Type B pancreatic cell (in vitro differentiated cells): ENCODE data around the gene SLC22A1. TPM values are rescaled to one million over a fixed set of nuclear protein-coding genes. Genes with fewer than 3 reads are reported as not detected.
"Not testable (repeated sequence)": the region's sequence is repeated elsewhere in the genome, so short reads cannot be mapped to it uniquely, and the experiment has no call there.

Experiments used
- DNase-seq: peaks from one replicate; pipeline ENCODE4 v3.0.0; 2021; ENCODE audit warnings: mixed read lengths; ENCODE audit not compliant: unreplicated experiment; ENCODE audit errors: extremely low spot score
- H3K27ac Mint-ChIP-seq: 2 replicates; pipeline ENCODE4 v1.8.0; 2021; ENCODE audit warnings: mild to moderate bottlenecking, mixed read lengths
- H3K27me3 Mint-ChIP-seq: 2 replicates; pipeline ENCODE4 v1.8.0; 2021; ENCODE audit warnings: mixed read lengths
- H3K36me3 Mint-ChIP-seq: 2 replicates; pipeline ENCODE4 v1.8.0; 2021; ENCODE audit warnings: mixed read lengths
- H3K4me1 Mint-ChIP-seq: one replicate; pipeline ENCODE4 v1.8.0; 2021; ENCODE audit warnings: mixed read lengths; ENCODE audit not compliant: unreplicated experiment
- H3K4me3 Mint-ChIP-seq: 2 replicates; pipeline ENCODE4 v1.8.0; 2021; ENCODE audit warnings: mild to moderate bottlenecking, mixed read lengths
- H3K9me3 Mint-ChIP-seq: 2 replicates; pipeline ENCODE4 v1.8.0; 2021; ENCODE audit warnings: mixed read lengths
- CTCF ChIP-seq: fragments of 200-600 bp; sonication (generic); conservative IDR thresholded peaks from 2 replicates; pipeline ENCODE4 v1.5.0; 2021; ENCODE audit warnings: antibody characterized with exemption, mild to moderate bottlenecking
- total RNA-seq: library from RNA; stranded (reverse); gene quantifications from 2 replicates; pipeline ENCODE4 v1.2.1, GENCODE V29; 2021; ENCODE audit warnings: low replicate concordance

The SLC22A1 gene
- total RNA-seq, 1 donor from 2014 or later = 3.0 TPM

- DNase-seq = no peak
- no peak overlapping the region for H3K27ac Mint-ChIP-seq
- H3K36me3 Mint-ChIP-seq = peaks cover 11% of the 10 kb centered on the region
- H3K9me3 Mint-ChIP-seq = no peaks in the 10 kb centered on the region
- H3K27me3 Mint-ChIP-seq = no peaks in the 10 kb centered on the region
- no peak for TF ChIP-seq CTCF
- peaks cover 13% of the 10 kb centered on the region for H3K4me1 Mint-ChIP-seq
- H3K4me3 Mint-ChIP-seq = no peak overlapping the region
These were observed 12.1 kb downstream of the SLC22A1 start for GRCh38 chr6:160133441-160134336.

- H3K27ac Mint-ChIP-seq, H3K36me3 Mint-ChIP-seq, H3K4me3 Mint-ChIP-seq, DNase-seq, H3K9me3 Mint-ChIP-seq, H3K27me3 Mint-ChIP-seq: not testable (repeated sequence)
- peaks cover 14% of the 10 kb centered on the region for H3K4me1 Mint-ChIP-seq
These were observed 12.7 kb downstream of the SLC22A1 start for GRCh38 chr6:160134337-160134751.

GRCh38 chr6:160134779-160135547 is 13.3 kb downstream of the SLC22A1 start:
- Mint-ChIP-seq H3K27ac (no peak overlapping the region), H3K27me3 (no peaks in the 10 kb centered on the region), H3K4me1 (peaks cover 14% of the 10 kb centered on the region), H3K9me3 (no peaks in the 10 kb centered on the region), H3K36me3 (peaks cover 6% of the 10 kb centered on the region), H3K4me3 (no peak overlapping the region)
- DNase-seq = no peak
- TF ChIP-seq CTCF = no peak

- H3K9me3 Mint-ChIP-seq = no peaks in the 10 kb centered on the region
- no peak overlapping the region for H3K4me3 Mint-ChIP-seq
- peaks cover 17% of the 10 kb centered on the region for H3K4me1 Mint-ChIP-seq
- DNase-seq = no peak
- H3K36me3 Mint-ChIP-seq = peaks cover 3% of the 10 kb centered on the region
- H3K27ac Mint-ChIP-seq = no peak overlapping the region
- no peak for TF ChIP-seq CTCF
- H3K27me3 Mint-ChIP-seq = no peaks in the 10 kb centered on the region
These were observed 14.5 kb downstream of the SLC22A1 start for GRCh38 chr6:160135907-160136655.

GRCh38 chr6:160137130-160137988 is 15.7 kb downstream of the SLC22A1 start:
- Mint-ChIP-seq H3K27me3 (no peaks in the 10 kb centered on the region), H3K4me3 (no peak overlapping the region), H3K36me3 (peaks cover 8% of the 10 kb centered on the region), H3K4me1 (peaks cover 17% of the 10 kb centered on the region), H3K9me3 (no peaks in the 10 kb centered on the region), H3K27ac (no peak overlapping the region)
- DNase-seq = no peak
- no peak for TF ChIP-seq CTCF
